GM12875 (cell line): Measurements from ENCODE around the gene GTF2H4.
A peak's percentile ranks its signal among the peaks of the same experiment; 100 is the strongest.
"Not testable (repeated sequence)": the region's sequence is repeated elsewhere in the genome, so short reads cannot be mapped to it uniquely, and the experiment has no call there.

Experiments used
- H3K4me3 ChIP-seq: one replicate; pipeline ENCODE4 v1.5.1; 2011; ENCODE audit warnings: low read depth, low read length, control low read depth
- TF ChIP-seq, protein P1 (sequence below): IDR thresholded peaks from 2 replicates; pipeline ENCODE4 v1.5.1; 2011; ENCODE audit warnings: low read depth, mild to moderate bottlenecking, control low read depth, inconsistent platforms, low read length, moderate library complexity, borderline replicate concordance; ENCODE audit not compliant: insufficient read depth

The GTF2H4 gene

DNA sequence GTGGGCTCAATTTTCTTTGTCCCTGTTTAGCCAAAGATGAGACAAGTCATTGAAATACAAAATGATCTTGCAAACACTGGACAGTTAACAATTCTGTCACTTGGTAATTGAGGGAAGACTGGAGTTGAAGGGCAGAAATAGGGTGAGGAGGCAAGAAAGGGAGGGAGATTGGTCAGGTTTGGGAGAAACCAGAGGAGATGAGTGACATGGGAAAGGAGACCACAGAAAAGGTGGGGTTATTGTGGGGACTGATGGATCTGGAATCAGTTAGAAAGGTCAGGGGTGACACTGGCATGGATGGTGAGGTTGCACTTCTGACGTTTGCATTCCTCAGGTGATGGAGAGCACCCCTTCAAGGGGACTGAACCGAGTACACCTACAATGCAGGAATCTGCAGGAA, 693 bp downstream of the GTF2H4 start:
- H3K4me3 ChIP-seq: peak overlapping the region; percentile 67
- TF ChIP-seq, protein P1, sequence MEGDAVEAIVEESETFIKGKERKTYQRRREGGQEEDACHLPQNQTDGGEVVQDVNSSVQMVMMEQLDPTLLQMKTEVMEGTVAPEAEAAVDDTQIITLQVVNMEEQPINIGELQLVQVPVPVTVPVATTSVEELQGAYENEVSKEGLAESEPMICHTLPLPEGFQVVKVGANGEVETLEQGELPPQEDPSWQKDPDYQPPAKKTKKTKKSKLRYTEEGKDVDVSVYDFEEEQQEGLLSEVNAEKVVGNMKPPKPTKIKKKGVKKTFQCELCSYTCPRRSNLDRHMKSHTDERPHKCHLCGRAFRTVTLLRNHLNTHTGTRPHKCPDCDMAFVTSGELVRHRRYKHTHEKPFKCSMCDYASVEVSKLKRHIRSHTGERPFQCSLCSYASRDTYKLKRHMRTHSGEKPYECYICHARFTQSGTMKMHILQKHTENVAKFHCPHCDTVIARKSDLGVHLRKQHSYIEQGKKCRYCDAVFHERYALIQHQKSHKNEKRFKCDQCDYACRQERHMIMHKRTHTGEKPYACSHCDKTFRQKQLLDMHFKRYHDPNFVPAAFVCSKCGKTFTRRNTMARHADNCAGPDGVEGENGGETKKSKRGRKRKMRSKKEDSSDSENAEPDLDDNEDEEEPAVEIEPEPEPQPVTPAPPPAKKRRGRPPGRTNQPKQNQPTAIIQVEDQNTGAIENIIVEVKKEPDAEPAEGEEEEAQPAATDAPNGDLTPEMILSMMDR: no peak

DNA sequence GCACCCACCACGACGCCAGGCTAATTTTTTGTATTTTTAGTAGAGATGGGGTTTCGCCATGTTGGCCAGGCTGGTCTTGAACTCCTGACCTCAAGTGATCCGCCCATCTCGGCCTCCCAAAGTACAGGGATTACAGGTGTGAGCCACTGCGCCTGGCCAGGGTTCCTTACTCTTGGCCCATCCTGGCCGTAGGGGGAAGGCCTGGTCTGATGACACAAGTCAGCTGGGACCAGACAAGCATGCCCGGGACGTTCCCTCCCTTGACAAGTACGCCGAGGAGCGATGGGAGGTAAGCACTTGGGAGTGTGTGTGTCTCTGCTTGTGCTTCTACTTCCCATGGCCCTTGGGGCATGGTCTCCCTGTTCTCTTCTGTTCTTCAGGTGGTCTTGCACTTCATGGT, 2.5 kb downstream of the GTF2H4 start:
- H3K4me3 ChIP-seq: not testable (repeated sequence)

DNA sequence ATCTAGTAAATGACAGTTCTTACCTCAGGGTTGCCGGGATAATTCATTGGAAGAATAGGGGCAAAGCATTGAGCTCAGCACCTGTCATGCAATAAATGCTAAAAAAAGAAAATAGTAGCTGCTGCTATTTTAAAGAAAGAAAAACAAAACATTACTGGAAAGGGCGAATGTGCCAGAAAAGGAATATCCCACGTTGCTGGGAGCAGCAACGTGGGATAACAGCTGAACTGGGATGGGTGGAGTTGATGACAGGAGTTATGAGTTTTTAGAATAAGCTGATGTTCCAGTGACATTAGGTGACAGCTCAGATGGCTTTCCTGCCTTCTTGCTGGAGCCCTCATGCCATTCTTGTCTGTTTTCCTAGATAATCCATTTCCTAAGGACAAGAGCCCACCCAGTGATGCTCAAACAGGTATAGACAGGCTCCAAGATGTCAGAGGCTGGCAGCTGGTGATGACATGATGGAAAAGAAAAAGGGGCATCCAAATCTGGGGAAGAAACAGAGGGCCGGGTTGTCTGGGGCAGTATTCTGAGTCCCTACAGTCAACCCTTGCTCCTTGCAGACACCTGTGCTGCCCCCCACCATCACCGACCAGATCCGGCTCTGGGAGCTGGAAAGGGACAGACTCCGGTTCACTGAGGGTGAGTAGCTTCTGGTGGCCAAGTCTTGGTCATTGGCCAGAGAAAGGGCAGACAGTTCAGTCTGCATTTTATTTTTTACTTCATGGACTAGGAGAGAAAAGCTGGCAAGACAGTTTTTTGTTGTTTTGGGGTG, 4.9 kb downstream of the GTF2H4 start:
- TF ChIP-seq, protein P1: no peak

DNA sequence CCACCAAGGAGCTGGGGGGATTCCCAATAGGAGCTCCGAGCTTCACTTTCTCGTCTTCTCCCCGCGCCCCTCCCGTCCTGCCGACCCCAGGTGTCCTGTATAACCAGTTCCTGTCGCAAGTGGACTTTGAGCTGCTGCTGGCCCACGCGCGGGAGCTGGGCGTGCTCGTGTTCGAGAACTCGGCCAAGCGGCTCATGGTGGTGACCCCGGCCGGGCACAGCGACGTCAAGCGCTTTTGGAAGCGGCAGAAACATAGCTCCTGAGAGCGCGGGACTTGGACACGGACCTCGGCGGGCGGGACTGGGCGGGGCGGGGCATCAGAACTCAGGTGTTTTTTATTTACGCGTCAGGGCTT, 5.7 kb downstream of the GTF2H4 start:
- peak overlapping the region; percentile 14 for H3K4me3 ChIP-seq

More for the DNA sequence above, 4.9 kb downstream of the GTF2H4 start:
- H3K4me3 ChIP-seq: no peak overlapping the region

DNA sequence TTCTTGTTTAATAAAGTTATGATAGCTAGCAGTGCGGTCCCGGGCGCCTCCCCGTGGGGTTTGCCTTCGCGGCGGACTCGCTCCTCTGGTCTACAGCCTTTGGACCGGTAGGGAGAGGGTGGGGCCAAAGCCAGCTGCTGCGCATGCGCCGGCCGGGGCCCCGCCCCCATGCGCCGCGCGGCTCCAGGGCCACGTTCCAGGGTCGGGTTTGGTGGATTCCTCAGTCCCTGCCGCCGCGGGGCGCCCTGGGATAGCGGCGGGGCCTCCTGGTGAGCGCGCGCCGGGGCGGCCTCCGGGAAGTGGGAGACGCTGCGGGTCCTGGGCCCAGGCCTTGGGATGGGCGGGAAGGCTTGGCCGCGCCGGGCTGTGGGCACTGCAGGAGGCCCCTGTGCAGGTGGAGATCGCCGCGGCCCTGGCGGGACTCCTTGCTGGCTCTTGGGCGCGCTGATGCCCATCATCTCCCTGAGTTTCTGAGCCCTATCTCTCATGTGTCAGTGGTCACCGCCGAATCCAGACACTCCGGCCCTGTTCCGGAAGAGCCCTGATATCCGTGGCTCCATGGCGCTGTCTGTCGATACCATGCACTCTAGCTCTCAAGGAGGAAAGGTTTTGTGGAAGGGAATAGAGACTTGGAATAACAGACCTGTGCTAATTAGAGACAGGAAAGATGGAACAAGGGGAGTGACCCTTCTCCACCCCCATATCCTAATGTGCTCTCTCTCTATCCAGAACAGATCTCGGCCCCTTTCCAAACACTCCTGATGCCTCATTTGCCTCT, 6.3 kb downstream of the GTF2H4 start, which contains the start of gene VARS2:
TSS of gene VARS2 (plus strand) at position 163 of the 778 bp plus-strand sequence. CDS start at position 762, 599 bp downstream.
- peak within 1 kb of the TSS; percentile 49 for H3K4me3 ChIP-seq
- TF ChIP-seq, protein P1: peak; percentile 30; the same call in 1 of the 2 replicates

More for the DNA sequence above, 5.7 kb downstream of the GTF2H4 start:
- TF ChIP-seq, protein P1: no peak

DNA sequence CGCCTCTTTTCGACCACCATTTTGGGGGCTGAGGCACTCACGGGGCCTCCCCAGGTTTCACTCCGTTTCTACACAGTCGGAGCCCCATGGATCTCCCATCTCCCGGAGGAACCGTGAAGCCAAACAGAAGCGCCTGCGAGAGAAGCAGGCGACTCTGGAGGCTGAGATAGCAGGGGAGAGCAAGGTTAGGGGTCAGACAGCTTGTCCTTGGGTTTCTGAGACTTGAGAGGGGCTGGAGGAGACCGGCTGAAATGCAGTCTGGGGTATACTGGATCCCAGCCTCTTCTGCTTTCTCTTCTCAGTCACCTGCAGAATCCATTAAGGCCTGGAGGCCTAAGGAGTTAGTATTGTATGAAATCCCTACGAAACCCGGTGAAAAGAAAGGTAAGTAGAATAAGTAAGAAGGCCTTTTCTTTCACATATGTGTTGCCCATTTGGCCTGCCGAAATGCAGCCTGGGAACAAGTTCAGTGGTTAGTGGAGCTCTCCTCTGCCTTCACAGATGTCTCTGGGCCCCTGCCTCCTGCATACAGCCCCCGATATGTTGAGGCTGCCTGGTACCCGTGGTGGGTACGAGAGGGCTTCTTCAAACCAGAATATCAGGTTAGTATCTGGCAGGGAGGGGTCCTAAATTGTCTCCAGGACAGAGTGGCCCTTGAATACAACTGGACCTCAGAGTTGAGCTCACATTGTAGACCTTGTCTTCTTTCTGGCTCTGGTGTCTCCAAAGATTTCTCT, 7.0 kb downstream of the GTF2H4 start:
- H3K4me3 ChIP-seq: peak overlapping the region; percentile 49
- TF ChIP-seq, protein P1: no peak

DNA sequence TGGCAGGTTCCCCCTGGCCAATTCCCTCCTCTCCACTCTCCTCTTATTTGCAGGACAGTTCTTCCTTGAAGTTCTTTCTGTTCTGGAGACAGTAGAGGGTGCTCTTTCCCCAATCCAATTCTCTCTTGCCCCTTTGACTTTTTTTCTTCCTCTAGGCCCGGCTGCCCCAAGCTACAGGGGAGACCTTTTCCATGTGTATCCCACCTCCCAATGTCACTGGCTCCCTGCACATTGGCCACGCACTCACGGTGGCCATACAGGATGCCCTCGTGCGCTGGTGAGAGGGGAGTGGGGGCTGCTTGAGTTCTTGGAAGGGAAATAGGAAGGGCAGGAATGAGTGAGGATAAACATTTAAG, 7.6 kb downstream of the GTF2H4 start:
- TF ChIP-seq, protein P1: peak; percentile 58
- H3K4me3 ChIP-seq: no peak overlapping the region
